WTC11 (cell line): ENCODE results near the gene TAF4. TPM values are rescaled to one million over a fixed set of nuclear protein-coding genes. Genes with fewer than 3 reads are reported as not detected.
A peak's percentile ranks its signal among the peaks of the same experiment; 100 is the strongest.

ENCODE experiments used
- ATAC-seq: fragments of 200-7000 bp; cut with Tn5 transposase; 2 replicates; pipeline ENCODE4 v1.10.0; 2021; ENCODE audit warnings: mild to moderate bottlenecking, moderate library complexity
- CTCF ChIA-PET: fragments of 300-600 bp; sonication (Branson Sonifier 250); formaldehyde crosslinking; loops from one replicate; lab custom pipeline; 2021; ENCODE audit warnings: antibody characterized with exemption; lab: Charles Lee
- POLR2A ChIA-PET: fragments of 350-600 bp; sonication (Branson Sonifier 250); formaldehyde crosslinking; loops from one replicate; lab custom pipeline; 2021; ENCODE audit warnings: antibody characterized with exemption; lab: Charles Lee
- DNase-seq: peaks from one replicate; pipeline ENCODE4 v3.0.0; 2021; ENCODE audit warnings: low spot score
- H3K27ac Mint-ChIP-seq: 2 replicates; pipeline ENCODE4 v1.8.0; 2021; ENCODE audit warnings: mixed read lengths
- H3K27me3 Mint-ChIP-seq: 2 replicates; pipeline ENCODE4 v1.8.0; 2021; ENCODE audit warnings: low read depth, mild to moderate bottlenecking, moderate library complexity, mixed read lengths
- H3K36me3 Mint-ChIP-seq: 2 replicates; pipeline ENCODE4 v1.8.0; 2021; ENCODE audit warnings: mixed read lengths
- H3K4me1 Mint-ChIP-seq: 2 replicates; pipeline ENCODE4 v1.8.0; 2022; ENCODE audit warnings: mixed read lengths
- H3K4me3 Mint-ChIP-seq: 2 replicates; pipeline ENCODE4 v1.8.0; 2021; ENCODE audit warnings: mild to moderate bottlenecking, moderate library complexity, mixed read lengths
- H3K9me3 Mint-ChIP-seq: 2 replicates; pipeline ENCODE4 v1.8.0; 2021; ENCODE audit warnings: mixed read lengths
- CTCF ChIP-seq: fragments of 200-600 bp; IDR thresholded peaks from 2 replicates; pipeline ENCODE4 v1.8.0; 2022; ENCODE audit warnings: antibody characterized with exemption
- EMX1 ChIP-seq: fragments of 250-450 bp; sonication (Bioruptor Pico); IDR thresholded peaks from 2 replicates; pipeline ENCODE4 v1.8.0; 2021; ENCODE audit warnings: mild to moderate bottlenecking
- ETV6 ChIP-seq: sonication (generic); formaldehyde crosslinking; IDR thresholded peaks from 2 replicates; pipeline ENCODE4 v1.8.1; 2022; ENCODE audit warnings: mild to moderate bottlenecking, missing genetic modification reagents
- HMGA2 ChIP-seq: fragments of 250-450 bp; sonication (Bioruptor Pico); IDR thresholded peaks from 2 replicates; pipeline ENCODE4 v1.4.0; 2021; ENCODE audit warnings: mild to moderate bottlenecking, moderate library complexity
- JAZF1 ChIP-seq: fragments of 250-450 bp; sonication (Bioruptor Pico); IDR thresholded peaks from 2 replicates; pipeline ENCODE4 v1.9.0; 2021; ENCODE audit warnings: moderate library complexity, mild to moderate bottlenecking, inconsistent platforms
- JUN ChIP-seq: sonication (generic); formaldehyde crosslinking; IDR thresholded peaks from 2 replicates; pipeline ENCODE4 v1.8.0; 2023; ENCODE audit warnings: mild to moderate bottlenecking, missing genetic modification reagents
- MXD4 ChIP-seq: fragments of 250-450 bp; sonication (Bioruptor Pico); IDR thresholded peaks from 2 replicates; pipeline ENCODE4 v1.8.0; 2021; ENCODE audit warnings: mild to moderate bottlenecking, moderate library complexity, borderline replicate concordance
- MYBL2 ChIP-seq: sonication (generic); formaldehyde crosslinking; IDR thresholded peaks from 2 replicates; pipeline ENCODE4 v1.8.1; 2023; ENCODE audit warnings: mild to moderate bottlenecking, moderate library complexity, missing genetic modification reagents
- NFE2L1 ChIP-seq: sonication (generic); formaldehyde crosslinking; IDR thresholded peaks from 2 replicates; pipeline ENCODE4 v1.8.1; 2023; ENCODE audit warnings: missing genetic modification reagents
- STAT6 ChIP-seq: sonication (generic); formaldehyde crosslinking; conservative IDR thresholded peaks from 2 replicates; pipeline ENCODE4 v1.8.1; 2023; ENCODE audit warnings: mild to moderate bottlenecking, low read depth, missing genetic modification reagents, moderate library complexity
- ZNF121 ChIP-seq: sonication (generic); formaldehyde crosslinking; IDR thresholded peaks from 2 replicates; pipeline ENCODE4 v1.8.0; 2023; ENCODE audit warnings: missing genetic modification reagents
- ZNF671 ChIP-seq: fragments of 250-450 bp; sonication (Bioruptor Pico); IDR thresholded peaks from 2 replicates; pipeline ENCODE4 v1.8.0; 2021; ENCODE audit warnings: mild to moderate bottlenecking
- total RNA-seq: library from RNA; stranded (reverse); gene quantifications from 3 replicates; pipeline ENCODE4 v1.2.3, GENCODE V29; 2021
- TF ChIP-seq, protein P1 (sequence below): sonication (generic); formaldehyde crosslinking; IDR thresholded peaks from 2 replicates; pipeline ENCODE4 v1.8.0; 2023; ENCODE audit warnings: mild to moderate bottlenecking, missing genetic modification reagents
- TF ChIP-seq, protein P2 (sequence below): sonication (generic); formaldehyde crosslinking; IDR thresholded peaks from 2 replicates; pipeline ENCODE4 v1.8.0; 2022; ENCODE audit warnings: mild to moderate bottlenecking, missing genetic modification reagents
- TF ChIP-seq, protein P3 (sequence below): sonication (generic); formaldehyde crosslinking; IDR thresholded peaks from 2 replicates; pipeline ENCODE4 v1.8.0; 2022; ENCODE audit warnings: missing genetic modification reagents
- TF ChIP-seq, protein P4 (sequence below): sonication (generic); formaldehyde crosslinking; IDR thresholded peaks from 2 replicates; pipeline ENCODE4 v1.8.0; 2023; ENCODE audit warnings: missing genetic modification reagents
- TF ChIP-seq, protein P5 (sequence below): fragments of 250-450 bp; sonication (Bioruptor Pico); IDR thresholded peaks from 2 replicates; pipeline ENCODE4 v2.1.2; 2022; ENCODE audit warnings: mild to moderate bottlenecking, moderate library complexity

TAF4 gene
- total RNA-seq, 1 experiment from 2014 or later, result 34.4 TPM

DNA sequence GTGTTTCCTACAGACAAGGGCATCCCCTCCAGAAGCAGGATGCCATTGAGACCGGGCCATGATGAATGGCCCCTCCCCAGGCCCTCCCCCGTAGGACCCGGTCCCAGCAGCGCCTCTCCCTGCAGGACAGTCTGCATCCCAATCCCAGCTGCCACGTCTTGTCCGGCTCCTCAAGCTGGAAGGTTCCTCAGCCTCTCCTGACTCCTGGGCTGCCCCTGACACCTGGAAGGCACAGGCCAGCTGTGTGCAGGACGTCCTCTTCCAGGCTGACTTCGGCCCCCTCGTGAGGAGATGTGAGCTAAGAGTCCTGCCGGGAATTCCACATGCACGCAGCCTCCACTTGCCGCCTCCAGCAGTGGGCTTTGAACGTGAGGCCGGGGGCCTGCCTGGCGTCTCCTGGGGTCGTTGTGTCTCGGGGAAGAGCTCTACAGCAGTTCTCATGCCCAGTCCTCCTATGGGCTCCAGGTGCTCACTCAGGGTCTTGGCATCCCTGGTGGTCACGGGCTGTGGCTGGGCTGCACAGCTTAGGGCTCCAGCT lies 64.4 kb downstream of the TAF4 start:
- DNase-seq (no peak), ATAC-seq (no peak)
- Mint-ChIP-seq H3K36me3 (peaks cover 74% of the 10 kb centered on the region), H3K9me3 (no peaks in the 10 kb centered on the region), H3K27ac (no peak overlapping the region), H3K4me1 (no peaks in the 10 kb centered on the region), H3K4me3 (no peak overlapping the region), H3K27me3 (no peaks in the 10 kb centered on the region)
- no peak for TF ChIP-seq HMGA2 (CRISPR knock-in tag)
- no peak for TF ChIP-seq STAT6 (CRISPR knock-in tag)
- TF ChIP-seq MXD4 (CRISPR knock-in tag), result no peak
- no peak for TF ChIP-seq ZNF671 (CRISPR knock-in tag)
- TF ChIP-seq, protein P1, sequence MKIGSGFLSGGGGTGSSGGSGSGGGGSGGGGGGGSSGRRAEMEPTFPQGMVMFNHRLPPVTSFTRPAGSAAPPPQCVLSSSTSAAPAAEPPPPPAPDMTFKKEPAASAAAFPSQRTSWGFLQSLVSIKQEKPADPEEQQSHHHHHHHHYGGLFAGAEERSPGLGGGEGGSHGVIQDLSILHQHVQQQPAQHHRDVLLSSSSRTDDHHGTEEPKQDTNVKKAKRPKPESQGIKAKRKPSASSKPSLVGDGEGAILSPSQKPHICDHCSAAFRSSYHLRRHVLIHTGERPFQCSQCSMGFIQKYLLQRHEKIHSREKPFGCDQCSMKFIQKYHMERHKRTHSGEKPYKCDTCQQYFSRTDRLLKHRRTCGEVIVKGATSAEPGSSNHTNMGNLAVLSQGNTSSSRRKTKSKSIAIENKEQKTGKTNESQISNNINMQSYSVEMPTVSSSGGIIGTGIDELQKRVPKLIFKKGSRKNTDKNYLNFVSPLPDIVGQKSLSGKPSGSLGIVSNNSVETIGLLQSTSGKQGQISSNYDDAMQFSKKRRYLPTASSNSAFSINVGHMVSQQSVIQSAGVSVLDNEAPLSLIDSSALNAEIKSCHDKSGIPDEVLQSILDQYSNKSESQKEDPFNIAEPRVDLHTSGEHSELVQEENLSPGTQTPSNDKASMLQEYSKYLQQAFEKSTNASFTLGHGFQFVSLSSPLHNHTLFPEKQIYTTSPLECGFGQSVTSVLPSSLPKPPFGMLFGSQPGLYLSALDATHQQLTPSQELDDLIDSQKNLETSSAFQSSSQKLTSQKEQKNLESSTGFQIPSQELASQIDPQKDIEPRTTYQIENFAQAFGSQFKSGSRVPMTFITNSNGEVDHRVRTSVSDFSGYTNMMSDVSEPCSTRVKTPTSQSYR, result no peak
- CTCF ChIA-PET, result interaction anchor here (1.2 kb wide), 1 partner anchor 10 kb away, joined by 4 read pairs; no protein-coding TSS in a partner anchor
- POLR2A ChIA-PET, result no interaction called here

DNA sequence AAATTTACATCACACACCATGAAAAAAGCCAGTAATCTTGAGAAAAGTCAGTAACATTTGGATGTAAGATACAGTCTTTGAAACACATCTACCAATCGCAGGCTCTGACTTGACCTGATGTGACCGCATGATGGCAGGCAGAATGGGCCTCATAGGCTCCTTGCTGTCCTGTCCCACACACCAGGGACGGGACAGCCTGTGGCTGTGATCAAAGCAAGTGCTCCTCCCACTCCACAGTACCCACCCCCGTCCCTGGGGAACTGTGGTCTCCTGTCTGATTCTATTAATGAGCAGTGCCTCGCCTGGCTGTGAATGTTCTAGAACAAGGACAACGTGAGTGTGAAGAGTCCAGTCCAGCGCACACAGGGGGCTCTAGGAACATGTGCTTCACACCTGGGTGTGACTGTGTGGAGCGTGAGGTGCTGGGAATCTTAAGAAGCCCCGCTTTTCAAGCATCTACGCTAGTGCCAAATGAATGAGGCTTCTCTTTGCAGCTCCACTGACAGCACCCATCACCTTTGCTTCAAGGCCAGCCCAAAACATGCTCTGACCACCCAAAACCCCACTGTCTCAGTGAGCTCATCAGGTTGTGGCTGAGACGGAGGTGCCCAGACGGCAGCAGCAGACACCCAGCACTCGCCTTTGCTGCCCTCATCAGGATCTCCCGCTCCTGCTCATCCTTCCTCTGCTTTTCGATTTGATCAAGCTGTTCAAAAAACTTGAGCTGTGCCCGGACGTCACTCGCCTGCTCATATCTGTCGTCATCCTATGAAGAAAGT lies 67.1 kb downstream of the TAF4 start:
- CTCF ChIA-PET, result no interaction called here
- no peak for DNase-seq
- peaks cover 87% of the 10 kb centered on the region for H3K36me3 Mint-ChIP-seq

DNA sequence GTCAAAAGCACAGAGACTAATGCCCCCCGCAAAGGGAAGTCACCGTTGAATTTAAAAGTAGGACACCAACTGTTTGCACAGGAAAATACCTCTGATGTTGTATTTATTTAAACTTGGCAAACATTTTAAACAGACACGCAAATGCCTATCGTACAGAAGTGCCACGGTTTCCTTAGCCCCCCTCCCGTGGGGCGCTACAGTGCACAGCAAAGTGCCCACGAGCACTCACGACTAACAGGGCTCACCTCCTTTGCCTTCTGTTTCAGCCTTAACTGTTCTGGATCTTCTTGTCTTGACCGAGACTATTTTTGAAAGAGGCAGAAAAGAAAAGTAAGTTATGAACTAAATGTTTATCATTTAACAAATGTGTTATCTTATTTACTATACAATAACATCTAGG lies 67.8 kb downstream of the TAF4 start:
- ChIA-PET CTCF (no interaction called here), POLR2A (no interaction called here)
- H3K27me3 Mint-ChIP-seq, result no peaks in the 10 kb centered on the region
- H3K27ac Mint-ChIP-seq, result no peak overlapping the region
- no peaks in the 10 kb centered on the region for H3K9me3 Mint-ChIP-seq
- no peak for DNase-seq
- no peak overlapping the region for H3K4me3 Mint-ChIP-seq
- H3K36me3 Mint-ChIP-seq, result peaks cover 87% of the 10 kb centered on the region
- ATAC-seq, result no peak
- TF ChIP-seq MYBL2 (CRISPR knock-in tag) (no peak), NFE2L1 (CRISPR knock-in tag) (no peak), CTCF (no peak)
- TF ChIP-seq, protein P2, sequence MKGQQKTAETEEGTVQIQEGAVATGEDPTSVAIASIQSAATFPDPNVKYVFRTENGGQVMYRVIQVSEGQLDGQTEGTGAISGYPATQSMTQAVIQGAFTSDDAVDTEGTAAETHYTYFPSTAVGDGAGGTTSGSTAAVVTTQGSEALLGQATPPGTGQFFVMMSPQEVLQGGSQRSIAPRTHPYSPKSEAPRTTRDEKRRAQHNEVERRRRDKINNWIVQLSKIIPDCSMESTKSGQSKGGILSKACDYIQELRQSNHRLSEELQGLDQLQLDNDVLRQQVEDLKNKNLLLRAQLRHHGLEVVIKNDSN (CRISPR knock-in tag), result no peak
- TF ChIP-seq, protein P3, sequence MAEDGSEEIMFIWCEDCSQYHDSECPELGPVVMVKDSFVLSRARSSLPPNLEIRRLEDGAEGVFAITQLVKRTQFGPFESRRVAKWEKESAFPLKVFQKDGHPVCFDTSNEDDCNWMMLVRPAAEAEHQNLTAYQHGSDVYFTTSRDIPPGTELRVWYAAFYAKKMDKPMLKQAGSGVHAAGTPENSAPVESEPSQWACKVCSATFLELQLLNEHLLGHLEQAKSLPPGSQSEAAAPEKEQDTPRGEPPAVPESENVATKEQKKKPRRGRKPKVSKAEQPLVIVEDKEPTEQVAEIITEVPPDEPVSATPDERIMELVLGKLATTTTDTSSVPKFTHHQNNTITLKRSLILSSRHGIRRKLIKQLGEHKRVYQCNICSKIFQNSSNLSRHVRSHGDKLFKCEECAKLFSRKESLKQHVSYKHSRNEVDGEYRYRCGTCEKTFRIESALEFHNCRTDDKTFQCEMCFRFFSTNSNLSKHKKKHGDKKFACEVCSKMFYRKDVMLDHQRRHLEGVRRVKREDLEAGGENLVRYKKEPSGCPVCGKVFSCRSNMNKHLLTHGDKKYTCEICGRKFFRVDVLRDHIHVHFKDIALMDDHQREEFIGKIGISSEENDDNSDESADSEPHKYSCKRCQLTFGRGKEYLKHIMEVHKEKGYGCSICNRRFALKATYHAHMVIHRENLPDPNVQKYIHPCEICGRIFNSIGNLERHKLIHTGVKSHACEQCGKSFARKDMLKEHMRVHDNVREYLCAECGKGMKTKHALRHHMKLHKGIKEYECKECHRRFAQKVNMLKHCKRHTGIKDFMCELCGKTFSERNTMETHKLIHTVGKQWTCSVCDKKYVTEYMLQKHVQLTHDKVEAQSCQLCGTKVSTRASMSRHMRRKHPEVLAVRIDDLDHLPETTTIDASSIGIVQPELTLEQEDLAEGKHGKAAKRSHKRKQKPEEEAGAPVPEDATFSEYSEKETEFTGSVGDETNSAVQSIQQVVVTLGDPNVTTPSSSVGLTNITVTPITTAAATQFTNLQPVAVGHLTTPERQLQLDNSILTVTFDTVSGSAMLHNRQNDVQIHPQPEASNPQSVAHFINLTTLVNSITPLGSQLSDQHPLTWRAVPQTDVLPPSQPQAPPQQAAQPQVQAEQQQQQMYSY (CRISPR knock-in tag), result no peak
- no peaks in the 10 kb centered on the region for H3K4me1 Mint-ChIP-seq

More for the DNA sequence above, 67.1 kb downstream of the TAF4 start:
- Mint-ChIP-seq H3K9me3 (no peaks in the 10 kb centered on the region), H3K27me3 (no peaks in the 10 kb centered on the region), H3K4me1 (no peaks in the 10 kb centered on the region), H3K27ac (no peak overlapping the region), H3K4me3 (no peak overlapping the region)
- POLR2A ChIA-PET, result no interaction called here
- TF ChIP-seq JAZF1 (no peak), JUN (CRISPR knock-in tag) (no peak), ETV6 (CRISPR knock-in tag) (no peak), EMX1 (CRISPR knock-in tag) (no peak), ZNF121 (0 out of 2 replicates have a peak, but pooled peaks have one; percentile 8)
- TF ChIP-seq, protein P4, sequence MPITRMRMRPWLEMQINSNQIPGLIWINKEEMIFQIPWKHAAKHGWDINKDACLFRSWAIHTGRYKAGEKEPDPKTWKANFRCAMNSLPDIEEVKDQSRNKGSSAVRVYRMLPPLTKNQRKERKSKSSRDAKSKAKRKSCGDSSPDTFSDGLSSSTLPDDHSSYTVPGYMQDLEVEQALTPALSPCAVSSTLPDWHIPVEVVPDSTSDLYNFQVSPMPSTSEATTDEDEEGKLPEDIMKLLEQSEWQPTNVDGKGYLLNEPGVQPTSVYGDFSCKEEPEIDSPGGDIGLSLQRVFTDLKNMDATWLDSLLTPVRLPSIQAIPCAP (CRISPR knock-in tag), result no peak
- TF ChIP-seq, protein P5, sequence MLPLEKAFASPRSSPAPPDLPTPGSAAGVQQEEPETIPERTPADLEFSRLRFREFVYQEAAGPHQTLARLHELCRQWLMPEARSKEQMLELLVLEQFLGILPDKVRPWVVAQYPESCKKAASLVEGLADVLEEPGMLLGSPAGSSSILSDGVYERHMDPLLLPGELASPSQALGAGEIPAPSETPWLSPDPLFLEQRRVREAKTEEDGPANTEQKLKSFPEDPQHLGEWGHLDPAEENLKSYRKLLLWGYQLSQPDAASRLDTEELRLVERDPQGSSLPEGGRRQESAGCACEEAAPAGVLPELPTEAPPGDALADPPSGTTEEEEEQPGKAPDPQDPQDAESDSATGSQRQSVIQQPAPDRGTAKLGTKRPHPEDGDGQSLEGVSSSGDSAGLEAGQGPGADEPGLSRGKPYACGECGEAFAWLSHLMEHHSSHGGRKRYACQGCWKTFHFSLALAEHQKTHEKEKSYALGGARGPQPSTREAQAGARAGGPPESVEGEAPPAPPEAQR (CRISPR knock-in tag), result no peak
- ATAC-seq, result no peak
